Measurements from ENCODE around the gene SMARCE1. TPM values are rescaled to one million over a fixed set of nuclear protein-coding genes. Genes with fewer than 3 reads are reported as not detected.

The SMARCE1 gene
- total RNA-seq = 68.8 and 74.8 TPM in 2 replicates

GRCh38 chr17:40647624-40648383 is at the start of gene SMARCE1:
Gene SMARCE1, minus strand, starts transcription at chr17:40647818. Its CDS starts 2,016 bp downstream, at chr17:40645802.

DNA sequence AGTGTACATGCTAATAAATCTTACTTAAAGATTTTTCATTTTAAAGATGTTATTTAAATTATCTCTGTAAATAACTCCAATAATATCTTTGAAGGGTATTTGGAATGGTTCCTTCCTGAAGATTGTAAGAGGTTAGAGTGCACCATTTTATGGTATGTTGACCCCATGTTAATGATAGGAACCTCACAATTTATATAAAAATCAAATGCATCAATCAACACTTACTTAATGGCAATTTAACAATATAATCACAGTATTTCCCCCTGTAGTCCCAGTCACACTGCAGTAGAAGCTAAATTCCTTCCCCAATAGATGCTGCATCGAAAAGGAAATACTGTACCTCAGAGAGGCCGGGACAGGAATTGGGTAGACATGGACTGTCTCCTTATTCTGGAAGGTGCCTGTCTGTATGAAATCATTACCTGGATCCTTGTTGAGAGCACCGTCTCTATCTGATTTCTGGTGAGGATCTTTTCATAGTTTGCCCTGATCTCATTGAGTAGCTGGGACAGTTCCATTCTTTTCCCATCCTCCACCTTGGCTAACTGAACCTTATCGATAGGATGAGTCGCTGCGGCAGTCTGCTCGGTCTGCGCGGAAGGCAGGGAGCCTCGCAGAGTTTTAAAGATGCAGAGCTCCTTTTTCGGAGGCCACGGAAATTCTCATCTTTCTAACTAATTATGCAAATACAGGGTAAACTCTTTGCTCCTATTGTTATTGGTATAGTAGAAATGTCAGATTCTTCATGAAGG is 17.1 kb upstream of the SMARCE1 start, which contains the start of gene KRT222:
KRT222 (minus strand) TSS at position 596 of the 752 bp plus-strand sequence; CDS start at position 518, 78 bp downstream.

Other genes with a start within 250 kb of the SMARCE1 start
- gene TOP2A, start 229.9 kb downstream of the SMARCE1 start, total RNA-seq = 107 and 127 TPM in 2 replicates
- gene IGFBP4, start 204.4 kb downstream of the SMARCE1 start, total RNA-seq = 119 and 123 TPM in 2 replicates
- gene TNS4, start 146.2 kb downstream of the SMARCE1 start, total RNA-seq = under 0.01 and 0.17 TPM in 2 replicates
- gene CCR7, start 82.3 kb downstream of the SMARCE1 start, total RNA-seq = not detected in 2 replicates
- not detected in 2 replicates for gene KRT222, start 17.4 kb upstream of the SMARCE1 start, total RNA-seq
- gene KRT24, start 55.9 kb upstream of the SMARCE1 start, total RNA-seq = not detected in 2 replicates
- gene KRT25, start 107.5 kb upstream of the SMARCE1 start, total RNA-seq = not detected in 2 replicates
- not detected in 2 replicates for gene KRT26, start 124.4 kb upstream of the SMARCE1 start, total RNA-seq
- gene KRT27, start 134.7 kb upstream of the SMARCE1 start, total RNA-seq = not detected in 2 replicates
- gene KRT28, start 152.1 kb upstream of the SMARCE1 start, total RNA-seq = not detected in 2 replicates
- gene KRT10, start 174.8 kb upstream of the SMARCE1 start, total RNA-seq = 18.7 and 22.6 TPM in 2 replicates
- not detected in 2 replicates for gene KRT12, start 219.4 kb upstream of the SMARCE1 start, total RNA-seq
- gene KRT20, start 237.4 kb upstream of the SMARCE1 start, total RNA-seq = not detected in 2 replicates

Data from bronchus fibroblast of lung (primary cell).